ENCODE results near the gene SLF2. TPM values are rescaled to one million over a fixed set of nuclear protein-coding genes. Genes with fewer than 3 reads are reported as not detected.
"Not testable (repeated sequence)": the region's sequence is repeated elsewhere in the genome, so short reads cannot be mapped to it uniquely, and the experiment has no call there.

The SLF2 gene
- total RNA-seq, 2 experiments from 2014 or later, result 39.1 to 41.3 TPM

DNA sequence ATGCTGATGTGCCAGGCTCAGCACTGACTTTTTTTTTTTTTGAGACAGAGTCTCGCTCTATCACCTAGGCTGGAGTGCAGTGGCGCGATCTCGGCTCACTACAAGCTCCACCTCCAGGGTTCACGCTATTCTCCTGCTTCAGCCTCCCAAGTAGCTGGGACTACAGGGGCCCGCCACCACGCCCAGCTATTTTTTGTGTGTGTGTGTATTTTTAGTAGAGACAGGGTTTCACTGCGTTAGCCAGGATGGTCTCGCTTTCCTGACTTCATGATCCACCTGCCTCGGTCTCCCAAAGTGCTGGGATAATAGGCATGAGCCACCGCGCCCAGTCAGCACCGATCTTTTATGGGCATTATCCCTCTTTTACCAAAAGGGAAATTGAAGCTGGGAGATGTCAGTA, 27.2 kb upstream of the SLF2 start:
- H3K27me3 Mint-ChIP-seq, result peaks cover 18% of the 10 kb centered on the region
- CTCF ChIA-PET, result interaction anchor here (0.6 to 1.0 kb wide), 2 partner anchors 16 to 133 kb away, joined by 3 read pairs; no protein-coding TSS in a partner anchor
- DNase-seq; POLR2A ChIA-PET; H3K4me3 Mint-ChIP-seq; H3K4me1 Mint-ChIP-seq; H3K9me3 Mint-ChIP-seq; H3K27ac Mint-ChIP-seq; H3K36me3 Mint-ChIP-seq (ENCODE audit: low read depth): not testable (repeated sequence)

DNA sequence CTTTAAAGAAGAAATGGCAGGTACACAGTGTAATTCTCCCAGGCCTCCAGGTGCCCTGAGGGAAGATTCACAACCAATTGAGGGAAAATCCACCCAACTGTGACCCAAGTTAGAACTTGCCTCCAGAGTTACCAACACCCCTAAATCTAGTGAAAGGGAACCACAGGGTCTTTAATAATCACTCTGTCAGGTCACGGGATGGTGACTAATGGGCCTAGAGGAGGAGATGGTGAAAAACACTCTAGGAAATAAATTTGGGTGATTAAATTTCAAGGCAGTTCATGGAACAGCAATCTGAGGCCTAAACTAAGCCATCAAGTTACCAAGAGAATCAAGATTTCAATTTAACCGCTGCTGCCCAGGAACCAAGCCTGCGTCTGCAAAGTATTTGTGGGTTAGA, 26.7 kb upstream of the SLF2 start:
- no peak overlapping the region for H3K4me3 Mint-ChIP-seq
- H3K27ac Mint-ChIP-seq, result no peak overlapping the region
- no peaks in the 10 kb centered on the region for H3K9me3 Mint-ChIP-seq
- POLR2A ChIA-PET, result no interaction called here
- no peaks in the 10 kb centered on the region for H3K4me1 Mint-ChIP-seq
- DNase-seq, result no peak
- CTCF ChIA-PET, result interaction anchor here (1.0 kb wide), 1 partner anchor 15 kb away, joined by 3 read pairs; no protein-coding TSS in a partner anchor
- peaks cover 22% of the 10 kb centered on the region for H3K27me3 Mint-ChIP-seq
- no peaks in the 10 kb centered on the region for H3K36me3 Mint-ChIP-seq (ENCODE audit: low read depth)

DNA sequence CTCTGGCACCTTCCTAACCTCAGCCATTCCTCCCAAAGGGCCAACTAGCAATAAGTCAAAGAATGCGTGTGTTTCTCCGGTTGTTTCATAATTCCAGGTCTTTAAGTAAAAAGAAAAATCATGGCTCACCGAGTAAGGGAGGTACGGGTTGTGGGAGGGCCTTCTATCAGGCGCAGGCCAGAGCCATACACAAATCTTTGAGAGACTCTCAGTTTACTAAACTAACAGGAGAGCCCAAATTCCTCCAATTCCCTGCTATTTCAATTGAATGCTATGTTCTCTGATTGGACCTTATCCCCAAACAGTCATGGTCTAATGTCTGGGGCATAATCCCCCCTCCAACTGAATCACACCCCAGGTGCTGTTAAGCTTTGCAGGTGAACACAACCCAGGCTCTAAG, 26.2 kb upstream of the SLF2 start:
- H3K4me1 Mint-ChIP-seq, result no peaks in the 10 kb centered on the region
- no peak overlapping the region for H3K27ac Mint-ChIP-seq
- no peaks in the 10 kb centered on the region for H3K36me3 Mint-ChIP-seq (ENCODE audit: low read depth)
- POLR2A ChIA-PET, result no interaction called here
- no peak overlapping the region for H3K4me3 Mint-ChIP-seq
- no peak for DNase-seq
- CTCF ChIA-PET, result no interaction called here
- peaks cover 23% of the 10 kb centered on the region for H3K27me3 Mint-ChIP-seq
- H3K9me3 Mint-ChIP-seq, result no peaks in the 10 kb centered on the region

DNA sequence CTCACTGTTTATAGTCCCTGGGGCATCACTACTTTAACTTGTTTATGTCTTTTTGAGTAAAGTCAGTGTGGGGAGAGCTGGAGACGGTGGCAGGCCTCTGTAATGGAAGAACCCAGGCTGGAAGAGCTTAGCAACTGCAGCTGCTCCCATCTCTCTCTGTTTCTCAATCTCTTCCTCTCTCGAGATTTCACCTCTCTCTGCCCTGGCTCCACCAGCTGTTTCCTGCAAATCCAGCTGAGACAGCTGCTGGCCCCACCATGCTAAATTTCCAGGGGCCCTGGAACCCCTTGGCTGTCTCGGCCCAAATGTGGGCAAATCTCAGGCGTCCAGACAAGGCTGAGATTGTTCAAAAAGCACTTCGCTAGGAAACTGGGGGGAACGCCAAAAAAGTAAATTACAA, 25.8 kb upstream of the SLF2 start:
- CTCF ChIA-PET, result no interaction called here
- peaks cover 23% of the 10 kb centered on the region for H3K27me3 Mint-ChIP-seq
- H3K9me3 Mint-ChIP-seq, result no peaks in the 10 kb centered on the region

DNA sequence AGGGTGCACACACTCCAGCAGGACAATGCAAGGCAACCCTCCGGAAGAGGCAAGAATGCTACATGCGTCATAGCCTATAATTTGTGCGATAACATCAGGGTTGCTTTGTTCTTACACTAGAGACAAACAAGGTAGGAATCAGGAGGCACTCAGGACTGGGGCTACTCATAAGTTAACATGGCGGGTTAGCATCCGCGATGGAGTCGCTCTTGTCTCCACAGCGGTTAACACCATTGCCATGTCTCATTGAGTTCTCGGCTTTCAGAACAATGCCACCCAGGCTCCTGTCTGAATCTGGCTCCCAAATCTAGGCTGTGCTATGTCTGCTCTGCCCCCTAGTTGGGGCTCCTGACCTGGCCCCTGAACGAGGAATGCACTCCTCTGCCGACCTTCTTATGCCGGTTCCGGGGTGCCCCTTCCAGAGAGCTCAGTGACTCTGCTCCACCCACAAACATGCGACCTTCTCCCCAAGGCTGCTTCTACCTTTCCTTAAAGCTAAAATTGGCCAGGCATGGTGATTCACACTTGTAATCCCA, 24.9 kb upstream of the SLF2 start:
- POLR2A ChIA-PET, result no interaction called here
- DNase-seq, result no peak

More for the DNA sequence above, 25.8 kb upstream of the SLF2 start:
- Mint-ChIP-seq H3K4me3 (no peak overlapping the region), H3K4me1 (no peaks in the 10 kb centered on the region), H3K27ac (no peak overlapping the region), H3K36me3 (ENCODE audit: low read depth) (no peaks in the 10 kb centered on the region)
- DNase-seq, result no peak
- POLR2A ChIA-PET, result no interaction called here

DNA sequence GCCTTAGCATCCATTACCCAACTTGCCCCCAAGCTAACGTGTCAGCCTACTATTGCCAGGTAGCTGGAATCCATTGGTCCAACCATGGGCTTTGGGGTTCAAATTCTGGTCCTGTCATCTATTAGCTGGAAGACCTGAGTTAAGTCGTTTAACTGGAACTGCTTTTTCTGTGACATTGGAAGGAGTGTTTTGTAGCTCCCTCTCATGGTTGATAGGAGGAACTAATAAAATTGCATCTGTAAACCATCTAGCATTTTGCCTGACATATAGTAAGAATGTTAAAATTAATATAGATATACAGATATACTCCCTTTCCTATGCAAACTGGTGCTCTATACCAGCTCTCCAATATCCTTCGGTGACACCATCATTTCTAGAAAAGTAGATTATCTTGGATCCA, 23.8 kb upstream of the SLF2 start:
- H3K27ac Mint-ChIP-seq, result no peak overlapping the region
- H3K4me3 Mint-ChIP-seq, result no peak overlapping the region
- DNase-seq, result no peak
- H3K4me1 Mint-ChIP-seq, result no peaks in the 10 kb centered on the region
- H3K27me3 Mint-ChIP-seq, result peaks cover 29% of the 10 kb centered on the region
- H3K36me3 Mint-ChIP-seq (ENCODE audit: low read depth), result no peaks in the 10 kb centered on the region
- POLR2A ChIA-PET, result no interaction called here
- CTCF ChIA-PET, result interaction anchor here (0.9 to 1.8 kb wide), 5 partner anchors 13 to 217 kb away, joined by 3 to 6 read pairs (median 3); no protein-coding TSS in a partner anchor
- H3K9me3 Mint-ChIP-seq, result no peaks in the 10 kb centered on the region

More for the DNA sequence above, 24.9 kb upstream of the SLF2 start:
- Mint-ChIP-seq H3K4me1 (no peaks in the 10 kb centered on the region), H3K27me3 (peaks cover 24% of the 10 kb centered on the region), H3K36me3 (ENCODE audit: low read depth) (no peaks in the 10 kb centered on the region), H3K4me3 (no peak overlapping the region), H3K9me3 (no peaks in the 10 kb centered on the region), H3K27ac (no peak overlapping the region)
- CTCF ChIA-PET, result interaction anchor here (0.6 to 1.8 kb wide), 3 partner anchors 16 to 186 kb away, joined by 3 to 6 read pairs (median 3); no protein-coding TSS in a partner anchor

DNA sequence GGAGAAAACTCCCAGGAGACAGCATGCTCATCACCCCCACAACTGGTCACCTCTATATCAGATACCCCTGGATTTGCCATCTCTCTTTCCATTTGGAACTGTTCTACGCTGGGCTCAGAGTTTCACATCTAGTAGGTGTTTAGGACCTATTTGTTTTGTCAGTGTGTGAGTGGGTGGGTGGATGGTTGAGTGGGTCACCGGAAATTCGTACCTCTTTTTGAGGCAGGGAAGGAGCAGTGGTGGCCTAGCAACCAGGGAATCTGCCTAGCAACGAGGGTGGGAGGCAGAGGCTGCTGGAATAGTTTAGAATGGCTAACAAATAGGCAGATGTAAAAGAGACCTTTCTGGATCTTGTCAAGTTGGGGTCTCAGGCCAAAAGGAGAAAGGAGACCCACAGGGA, 23.2 kb upstream of the SLF2 start:
- DNase-seq, result no peak
- ChIA-PET CTCF (interaction anchor here (1.1 to 1.8 kb wide), 3 partner anchors 14 to 18 kb away, joined by 3 to 6 read pairs (median 4); no protein-coding TSS in a partner anchor), POLR2A (no interaction called here)
- H3K4me3 Mint-ChIP-seq, result no peak overlapping the region
- H3K27ac Mint-ChIP-seq, result no peak overlapping the region
- no peaks in the 10 kb centered on the region for H3K36me3 Mint-ChIP-seq (ENCODE audit: low read depth)
- H3K27me3 Mint-ChIP-seq, result peaks cover 35% of the 10 kb centered on the region
- H3K4me1 Mint-ChIP-seq, result no peaks in the 10 kb centered on the region
- H3K9me3 Mint-ChIP-seq, result no peaks in the 10 kb centered on the region

DNA sequence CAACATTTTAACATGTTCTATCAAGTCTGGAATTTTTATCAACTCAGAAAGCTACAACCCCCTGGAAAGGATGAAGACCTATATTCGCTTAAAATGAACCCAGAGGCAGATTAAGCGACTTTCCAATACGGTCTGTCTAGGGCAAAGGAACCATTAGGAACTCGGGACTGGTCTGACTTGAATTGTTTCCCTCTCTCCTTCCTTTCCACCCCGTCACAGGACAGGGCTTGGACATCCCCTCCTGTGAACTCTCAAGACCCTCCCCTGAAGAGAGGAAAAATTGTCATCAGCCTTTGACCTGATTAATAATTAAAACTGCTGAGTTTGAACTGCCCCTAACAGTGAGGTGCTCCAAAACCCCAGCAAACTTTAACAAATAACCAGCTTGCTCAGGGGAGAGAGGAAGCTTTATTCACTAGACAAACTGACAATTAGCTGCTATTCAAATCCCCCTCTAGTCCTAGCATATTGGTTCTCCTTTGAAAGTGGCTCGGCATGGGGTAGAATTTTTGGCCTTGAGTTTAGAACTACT, 22.6 kb upstream of the SLF2 start:
- Mint-ChIP-seq H3K27ac (no peak overlapping the region), H3K36me3 (ENCODE audit: low read depth) (no peaks in the 10 kb centered on the region), H3K27me3 (peaks cover 36% of the 10 kb centered on the region), H3K4me1 (no peaks in the 10 kb centered on the region), H3K9me3 (no peaks in the 10 kb centered on the region), H3K4me3 (no peak overlapping the region)
- ChIA-PET POLR2A (no interaction called here), CTCF (interaction anchor here (1.6 kb wide), 1 partner anchor 14 kb away, joined by 4 read pairs; no protein-coding TSS in a partner anchor)
- no peak for DNase-seq

DNA sequence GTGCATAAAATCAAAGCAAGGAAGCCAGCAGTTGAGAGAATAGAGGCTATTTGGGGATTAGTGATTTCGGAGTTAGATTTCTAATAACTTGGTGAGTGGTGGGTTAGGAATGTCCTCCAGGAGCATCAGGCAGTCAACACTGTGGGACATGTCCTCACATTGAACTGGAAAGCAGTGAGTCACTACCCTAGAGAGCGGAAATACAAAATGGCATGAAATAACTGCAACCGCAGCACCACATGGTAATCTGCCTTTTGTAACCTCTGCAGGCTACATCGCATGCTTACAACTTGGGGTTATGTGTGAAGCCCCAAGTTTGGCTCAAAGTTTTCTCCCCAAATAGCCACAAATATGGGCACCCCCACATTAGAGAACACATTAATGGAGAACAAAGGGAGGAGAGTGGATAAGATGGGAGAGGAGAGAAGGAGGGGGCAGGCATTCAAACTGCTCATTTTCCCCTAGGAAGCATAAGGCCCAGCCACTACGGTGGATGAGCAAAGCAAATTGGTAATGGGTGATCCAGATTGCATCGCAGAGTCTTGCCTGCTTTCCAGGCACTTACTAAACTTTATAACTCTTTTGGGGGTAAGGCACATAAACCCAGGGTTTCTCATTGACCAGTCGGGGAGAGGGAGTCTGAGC, 22.0 kb upstream of the SLF2 start:
- H3K36me3 Mint-ChIP-seq (ENCODE audit: low read depth), result no peaks in the 10 kb centered on the region
- H3K27ac Mint-ChIP-seq, result no peak overlapping the region
- POLR2A ChIA-PET, result no interaction called here
- H3K4me3 Mint-ChIP-seq, result no peak overlapping the region
- CTCF ChIA-PET, result no interaction called here
- H3K4me1 Mint-ChIP-seq, result no peaks in the 10 kb centered on the region
- peaks cover 42% of the 10 kb centered on the region for H3K27me3 Mint-ChIP-seq
- H3K9me3 Mint-ChIP-seq, result no peaks in the 10 kb centered on the region
- DNase-seq, result no peak

DNA sequence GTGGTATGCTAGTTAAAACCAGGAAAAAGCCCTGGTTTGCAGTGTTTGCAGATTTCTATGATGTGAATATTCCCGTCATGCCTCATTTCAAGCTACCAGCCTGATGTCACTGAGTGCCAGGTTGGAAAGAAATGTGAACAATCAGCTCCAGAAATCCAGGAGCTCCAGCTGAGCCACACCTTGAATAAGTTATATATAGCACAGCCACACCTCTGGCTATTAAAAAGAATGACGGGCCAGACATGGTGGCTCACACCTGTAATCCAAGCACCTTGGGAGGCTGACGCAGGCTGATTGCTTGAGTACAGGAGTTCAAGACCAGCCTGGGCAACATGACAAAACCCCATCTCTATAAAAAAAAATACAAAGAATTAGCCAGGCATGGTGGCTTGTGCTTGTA, 18.7 kb upstream of the SLF2 start:
- POLR2A ChIA-PET, result no interaction called here
- no peaks in the 10 kb centered on the region for H3K36me3 Mint-ChIP-seq (ENCODE audit: low read depth)

DNA sequence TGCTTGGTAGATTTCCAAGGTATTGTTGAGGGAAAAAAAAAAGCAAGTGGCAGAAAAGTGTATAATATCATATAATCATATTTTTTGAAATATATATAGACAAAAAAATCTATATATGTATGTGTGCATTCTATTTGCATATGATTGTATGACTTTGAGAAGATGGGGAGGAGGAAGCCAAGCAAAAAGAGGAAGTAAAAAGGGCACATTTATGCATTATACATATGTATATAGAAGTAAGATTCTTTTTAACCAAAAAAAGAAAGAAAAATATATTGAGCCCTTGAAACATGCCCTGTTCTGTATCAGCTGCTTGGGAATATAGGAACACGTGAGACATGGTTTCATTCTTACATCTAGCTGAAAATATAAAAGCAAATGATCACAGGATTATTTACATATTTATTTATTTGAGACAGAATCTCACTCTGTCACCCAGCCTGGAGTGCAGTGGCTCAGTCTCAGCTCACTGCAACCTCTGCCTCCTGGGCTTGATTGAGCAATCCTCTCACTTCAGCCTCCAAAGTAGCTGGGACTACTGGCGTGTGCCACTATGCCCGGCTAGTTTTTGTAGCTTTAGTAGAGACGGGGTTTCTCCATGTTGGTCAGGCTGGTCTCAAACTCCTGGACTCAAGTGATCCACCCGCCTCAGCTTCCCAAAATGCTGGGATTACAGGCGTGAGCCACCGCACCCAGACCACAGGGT, 18.0 kb upstream of the SLF2 start:
- Mint-ChIP-seq H3K27me3 (peaks cover 48% of the 10 kb centered on the region), H3K27ac (no peak overlapping the region), H3K4me1 (no peaks in the 10 kb centered on the region), H3K4me3 (no peak overlapping the region), H3K9me3 (no peaks in the 10 kb centered on the region), H3K36me3 (ENCODE audit: low read depth) (no peaks in the 10 kb centered on the region)
- POLR2A ChIA-PET, result no interaction called here
- no peak for DNase-seq
- CTCF ChIA-PET, result interaction anchor here (0.7 to 0.9 kb wide), 2 partner anchors 12 to 80 kb away, joined by 3 to 4 read pairs; no protein-coding TSS in a partner anchor

More for the DNA sequence above, 18.7 kb upstream of the SLF2 start:
- Mint-ChIP-seq H3K27me3 (peaks cover 51% of the 10 kb centered on the region), H3K4me3 (no peak overlapping the region), H3K27ac (no peak overlapping the region), H3K4me1 (no peaks in the 10 kb centered on the region), H3K9me3 (no peaks in the 10 kb centered on the region)
- no peak for DNase-seq
- CTCF ChIA-PET, result interaction anchor here (0.7 to 1.0 kb wide), 2 partner anchors 21 to 80 kb away, joined by 3 to 6 read pairs; no protein-coding TSS in a partner anchor

DNA sequence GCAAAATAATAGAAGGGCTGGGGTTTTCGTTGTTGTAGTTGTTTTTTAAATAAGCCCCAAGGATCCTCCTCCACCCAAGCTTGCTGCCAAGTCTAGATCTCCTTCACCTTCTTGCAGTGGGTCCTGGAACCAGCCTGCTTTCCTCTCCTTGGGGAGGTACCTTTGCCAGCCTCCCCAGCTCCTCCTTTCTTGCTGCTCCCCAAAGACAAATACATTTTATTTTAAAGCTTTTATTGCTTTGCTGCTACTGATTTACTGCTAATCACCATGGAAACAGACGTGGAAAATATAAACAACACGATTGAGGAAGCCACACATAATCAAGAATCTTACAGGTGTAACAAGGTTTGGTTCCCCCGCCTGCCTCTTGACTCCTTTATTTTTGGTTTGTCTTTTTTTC, 17.4 kb upstream of the SLF2 start:
- CTCF ChIA-PET, result interaction anchor here (0.9 to 1.5 kb wide), 2 partner anchors 12 to 17 kb away, joined by 4 read pairs; no protein-coding TSS in a partner anchor
- no peak for DNase-seq
- no peaks in the 10 kb centered on the region for H3K9me3 Mint-ChIP-seq
- POLR2A ChIA-PET, result no interaction called here
- H3K27me3 Mint-ChIP-seq, result peaks cover 45% of the 10 kb centered on the region
- H3K4me1 Mint-ChIP-seq, result no peaks in the 10 kb centered on the region
- H3K36me3 Mint-ChIP-seq (ENCODE audit: low read depth), result no peaks in the 10 kb centered on the region
- no peak overlapping the region for H3K4me3 Mint-ChIP-seq
- no peak overlapping the region for H3K27ac Mint-ChIP-seq

DNA sequence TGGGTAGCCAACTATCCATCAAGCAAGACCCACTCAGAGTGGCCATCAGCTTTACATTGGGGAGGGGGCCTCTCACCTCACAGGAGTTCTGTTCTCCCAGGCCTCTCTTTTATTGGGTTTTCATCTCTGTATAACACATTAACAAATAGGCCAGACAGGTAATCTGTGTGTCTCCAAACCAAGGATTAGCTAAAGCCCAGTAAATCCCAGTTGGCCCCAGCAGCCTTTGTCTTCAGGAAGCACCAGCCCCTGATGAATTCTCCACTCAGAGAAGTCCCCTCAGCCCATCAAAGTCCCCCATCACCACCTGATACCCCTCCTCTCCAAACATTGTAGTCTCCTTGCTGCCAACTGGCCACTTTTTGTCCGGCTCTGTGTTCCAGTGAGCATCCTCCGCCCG, 16.9 kb upstream of the SLF2 start:
- POLR2A ChIA-PET, result no interaction called here
- Mint-ChIP-seq H3K36me3 (ENCODE audit: low read depth) (no peaks in the 10 kb centered on the region), H3K4me3 (no peak overlapping the region), H3K9me3 (no peaks in the 10 kb centered on the region), H3K4me1 (no peaks in the 10 kb centered on the region), H3K27me3 (peaks cover 40% of the 10 kb centered on the region), H3K27ac (no peak overlapping the region)
- DNase-seq, result no peak
- CTCF ChIA-PET, result interaction anchor here (1.2 to 1.5 kb wide), 2 partner anchors 18 to 102 kb away, joined by 3 to 4 read pairs; no protein-coding TSS in a partner anchor

All from activated CD4-positive, alpha-beta T cell treated with anti-CD3 and anti-CD28 coated beads, Interleukin-2, amount 10 ng/mL, durations not matched to agents 7 days and 5 days (primary cell).